Stimulated activated CD8-positive, alpha-beta memory T cell treated with anti-CD3 and anti-CD28 coated beads, Interleukin-2, amount 100 ng/mL, for 1 hour (primary cell): ENCODE results near the gene COL25A1.

Experiments used
- DNase-seq, 2 donors: peaks; one replicate each; pipeline ENCODE4 v3.0.0-alpha.2; 2020; ENCODE audit warnings: low read depth in 2 of 2

Gene COL25A1

DNA sequence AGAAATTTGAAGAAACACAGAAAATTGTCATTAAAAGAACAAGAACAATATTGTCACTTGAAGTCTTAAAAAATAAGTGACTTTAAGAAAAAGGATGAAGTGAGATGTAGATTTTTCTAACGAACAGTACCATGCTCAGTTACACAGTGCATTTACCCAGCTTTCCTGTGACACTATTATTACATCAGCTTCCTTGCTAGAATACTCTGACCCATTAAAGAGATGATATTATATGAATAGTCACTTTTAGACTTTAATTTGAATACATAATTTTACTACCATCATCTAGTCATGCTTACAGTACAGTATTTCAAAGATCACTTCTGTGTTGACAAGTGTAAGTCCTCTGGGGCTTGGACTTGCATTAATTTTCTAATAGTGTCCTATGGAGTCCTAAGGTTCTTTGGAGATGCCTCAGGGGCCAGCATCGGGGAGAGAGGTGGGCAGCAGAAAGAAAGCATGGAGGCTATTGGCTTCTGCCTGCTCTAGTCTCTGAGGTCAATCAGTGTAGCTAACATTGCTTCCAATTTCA is 10.7 kb downstream of the COL25A1 start:
- DNase-seq, result no peak

DNA sequence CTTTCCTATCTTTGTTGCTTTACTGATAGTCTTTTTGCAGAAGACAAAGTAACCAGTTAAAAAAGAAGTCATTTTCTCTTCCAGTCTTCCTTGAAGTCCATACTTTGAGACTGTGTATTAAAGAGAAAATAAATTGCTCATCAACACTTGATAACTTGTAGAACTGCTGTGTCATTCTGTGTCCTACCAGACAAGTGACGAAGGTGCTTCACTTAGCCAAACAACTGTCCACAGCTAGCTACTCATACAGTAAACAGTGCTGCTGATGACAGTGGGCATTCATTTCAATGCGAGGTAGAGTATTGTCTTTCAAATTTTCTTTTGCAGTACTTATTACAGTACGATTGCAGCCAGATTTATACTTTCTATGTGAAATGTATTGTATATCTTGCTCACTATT is 11.5 kb downstream of the COL25A1 start:
- no peak for DNase-seq

DNA sequence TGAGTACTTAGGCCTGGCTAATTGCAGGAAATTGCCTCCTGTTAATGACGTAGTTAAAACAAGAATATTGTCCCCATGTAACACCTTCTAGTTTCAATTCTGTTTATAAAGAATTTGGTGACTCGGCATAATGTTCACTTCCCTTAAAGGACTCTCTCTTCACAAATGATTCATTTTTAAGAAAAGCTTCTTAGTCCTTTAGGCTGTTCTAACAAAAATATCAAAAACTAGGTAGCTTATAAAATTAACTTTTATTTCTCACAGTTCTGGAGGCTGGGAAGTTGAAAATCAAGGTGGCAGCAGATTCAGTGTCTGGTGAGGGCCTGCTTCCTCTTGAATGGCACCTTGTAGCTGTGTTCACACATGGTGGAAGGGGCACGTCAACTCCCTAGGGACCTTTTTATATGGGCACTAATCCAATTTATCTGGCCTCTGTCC is 23.8 kb downstream of the COL25A1 start:
- no peak for DNase-seq

DNA sequence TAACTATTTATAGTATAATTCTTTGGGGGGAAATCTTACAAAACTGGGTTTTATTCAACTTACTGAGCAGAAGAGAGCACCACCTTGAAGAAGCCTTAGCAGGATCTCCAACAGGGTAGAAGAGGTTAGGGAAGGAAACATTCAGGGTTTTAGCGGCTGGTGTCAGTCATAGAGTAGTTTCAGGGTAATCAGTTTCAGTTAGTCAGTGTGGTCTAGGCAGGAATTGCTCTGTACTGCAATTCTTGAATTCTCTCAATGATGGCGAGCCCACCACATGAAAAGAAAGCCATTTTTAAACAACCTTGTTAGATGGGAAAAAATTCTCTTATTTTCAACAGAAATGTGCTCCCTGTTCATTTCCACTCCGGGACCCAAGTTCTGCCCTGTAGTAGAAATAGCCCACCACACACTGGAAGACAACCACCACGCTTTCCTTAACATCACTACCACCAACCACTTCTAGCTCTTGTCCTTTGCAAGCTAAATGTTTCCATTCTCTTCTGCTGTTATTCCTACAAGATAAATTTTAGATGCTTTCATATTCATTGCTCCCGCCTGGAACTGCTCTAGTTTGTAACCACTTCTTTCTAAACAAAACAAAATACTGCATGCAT is 25.9 kb downstream of the COL25A1 start:
- no peak for DNase-seq

DNA sequence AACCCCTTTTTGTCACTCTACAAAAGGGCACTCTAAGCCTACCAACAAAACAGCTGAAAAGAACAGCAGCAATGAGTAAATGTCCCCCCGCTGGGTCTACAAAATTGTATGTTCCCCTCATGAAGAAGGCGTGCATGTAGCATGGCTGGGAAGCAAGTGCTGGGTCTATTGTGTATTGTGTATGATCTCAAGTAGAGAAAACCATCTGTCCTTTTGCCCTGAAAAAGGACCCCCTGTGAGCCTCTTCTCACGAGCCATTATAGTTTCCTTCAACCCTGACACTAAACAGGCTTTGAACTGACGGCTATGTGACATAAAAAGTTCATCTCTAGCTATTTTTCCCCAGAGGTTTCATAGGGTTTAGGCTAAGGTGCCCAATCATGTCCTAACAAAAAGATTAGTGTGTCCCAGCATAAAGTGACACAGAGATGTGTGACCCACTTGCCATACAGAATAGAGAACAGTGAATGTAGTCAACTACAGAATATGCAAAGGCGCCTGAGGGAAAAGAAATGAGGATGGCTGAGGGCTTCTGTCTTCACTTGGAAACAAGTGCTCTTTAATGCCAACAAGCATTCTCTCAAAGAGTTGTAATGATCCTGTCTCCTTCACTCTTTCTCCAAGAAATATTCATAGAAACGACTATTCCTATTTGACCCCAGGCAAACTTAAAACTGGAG is 27.3 kb downstream of the COL25A1 start:
- DNase-seq, result no peak

DNA sequence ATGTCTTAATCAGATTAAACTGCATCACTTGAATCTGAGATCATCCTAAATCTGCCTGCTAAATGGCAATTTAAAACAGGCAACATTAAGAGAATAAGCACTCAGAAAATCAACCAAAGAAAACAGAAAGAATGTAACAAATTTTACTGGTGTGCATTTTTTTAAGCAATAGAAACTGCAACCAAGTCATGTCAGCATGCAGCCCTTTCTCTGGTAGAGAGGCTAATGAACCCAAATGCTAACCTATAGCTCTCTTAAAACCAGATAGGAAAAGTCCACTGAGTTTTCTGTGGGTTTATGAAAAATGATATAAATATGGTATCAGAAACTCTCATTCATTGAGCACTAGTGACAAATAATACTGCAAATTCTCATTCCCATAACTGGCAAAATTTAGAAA is 35.6 kb downstream of the COL25A1 start:
- no peak for DNase-seq

DNA sequence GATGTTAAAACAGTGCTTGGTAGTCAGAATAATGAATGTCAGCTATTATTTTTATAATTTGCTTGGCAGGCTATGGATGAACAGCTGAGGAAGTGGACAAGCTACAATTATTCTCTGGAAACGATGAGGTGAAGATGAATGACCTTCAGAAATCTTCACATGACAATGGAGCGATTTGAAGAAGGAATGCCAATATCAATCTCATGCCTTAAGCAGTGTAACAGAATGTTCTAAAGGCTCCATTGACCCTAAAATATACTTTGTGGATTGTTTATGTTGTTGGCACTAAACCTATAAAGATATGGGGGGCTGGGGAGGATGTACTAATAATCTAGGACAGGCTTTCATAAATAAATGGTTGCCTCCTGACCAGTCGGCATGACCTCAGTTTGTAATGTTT is 36.2 kb downstream of the COL25A1 start:
- no peak for DNase-seq

DNA sequence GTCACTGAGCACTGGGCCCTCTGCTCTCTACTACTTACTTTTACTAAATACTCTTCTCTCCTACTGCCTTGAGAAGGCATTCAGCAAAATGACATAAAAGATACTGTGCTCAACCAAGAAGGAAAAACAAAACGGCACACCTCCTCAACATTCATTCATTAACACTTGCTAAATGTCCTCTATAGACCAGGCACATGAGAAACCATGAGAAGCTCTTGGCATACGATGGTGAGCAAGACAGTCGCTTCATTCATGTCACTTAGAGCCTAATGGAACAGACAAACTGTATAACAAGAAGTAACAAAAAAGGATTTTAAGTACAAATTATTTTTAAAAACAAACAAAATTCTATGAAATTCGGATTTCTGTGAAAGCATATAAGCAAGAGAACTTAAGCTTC is 38.7 kb downstream of the COL25A1 start:
- DNase-seq, result no peak

DNA sequence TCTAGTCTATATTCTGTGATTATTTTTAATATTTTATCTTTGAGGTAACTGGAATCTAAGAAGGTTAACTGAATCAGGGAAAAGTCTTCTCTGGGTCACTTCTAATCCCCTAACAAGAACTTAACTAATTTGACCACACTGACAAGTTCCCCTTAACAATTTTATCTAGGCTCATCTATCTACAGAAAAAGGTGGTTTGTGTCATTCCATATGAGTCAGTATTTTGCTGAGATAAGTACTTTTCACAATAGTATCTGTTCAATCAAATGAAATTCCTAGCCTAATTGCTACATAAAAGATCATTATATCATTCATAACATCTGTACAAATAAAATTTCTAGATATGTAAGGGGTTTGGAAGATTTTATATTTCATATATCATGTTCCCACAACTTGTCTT is 45.6 kb downstream of the COL25A1 start:
- DNase-seq, result no peak

DNA sequence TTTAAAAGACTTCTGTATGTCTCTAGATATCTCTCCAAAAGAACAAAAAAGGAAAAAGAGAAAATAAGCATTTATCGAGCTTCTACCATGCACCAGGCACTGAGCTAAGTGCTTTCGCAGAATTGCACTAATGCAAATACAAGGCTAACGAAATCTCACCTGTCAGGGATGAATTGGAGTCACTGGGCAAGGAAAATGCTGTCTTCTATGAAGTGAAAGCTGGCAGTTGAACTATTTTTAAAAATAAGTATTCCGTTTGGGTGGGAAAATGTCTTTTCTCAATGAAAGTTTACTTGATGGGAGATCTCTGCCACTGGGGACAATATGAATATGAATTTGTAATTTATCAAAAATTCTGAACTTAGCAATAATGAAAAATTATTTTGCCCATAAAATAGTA is 47.6 kb downstream of the COL25A1 start:
- no peak for DNase-seq

DNA sequence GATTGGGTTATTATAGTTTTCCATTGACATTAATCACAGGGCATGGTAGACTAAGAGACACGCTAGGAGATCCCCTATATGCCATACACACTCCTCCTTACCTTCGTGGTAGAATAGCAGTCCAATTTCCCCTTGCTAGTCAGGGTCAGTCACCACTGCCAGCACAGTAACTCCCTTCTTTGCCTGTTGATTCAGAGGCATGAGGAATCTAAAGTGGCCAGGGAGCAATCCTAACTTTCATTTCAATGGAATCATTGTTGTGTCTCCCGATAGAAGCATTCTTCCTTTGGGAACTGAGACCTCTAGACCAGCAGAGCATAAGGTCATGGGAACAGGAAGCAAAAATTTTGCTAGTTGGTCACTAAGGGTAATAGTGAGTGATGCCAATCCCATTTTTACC is 51.1 kb downstream of the COL25A1 start:
- DNase-seq, result no peak

DNA sequence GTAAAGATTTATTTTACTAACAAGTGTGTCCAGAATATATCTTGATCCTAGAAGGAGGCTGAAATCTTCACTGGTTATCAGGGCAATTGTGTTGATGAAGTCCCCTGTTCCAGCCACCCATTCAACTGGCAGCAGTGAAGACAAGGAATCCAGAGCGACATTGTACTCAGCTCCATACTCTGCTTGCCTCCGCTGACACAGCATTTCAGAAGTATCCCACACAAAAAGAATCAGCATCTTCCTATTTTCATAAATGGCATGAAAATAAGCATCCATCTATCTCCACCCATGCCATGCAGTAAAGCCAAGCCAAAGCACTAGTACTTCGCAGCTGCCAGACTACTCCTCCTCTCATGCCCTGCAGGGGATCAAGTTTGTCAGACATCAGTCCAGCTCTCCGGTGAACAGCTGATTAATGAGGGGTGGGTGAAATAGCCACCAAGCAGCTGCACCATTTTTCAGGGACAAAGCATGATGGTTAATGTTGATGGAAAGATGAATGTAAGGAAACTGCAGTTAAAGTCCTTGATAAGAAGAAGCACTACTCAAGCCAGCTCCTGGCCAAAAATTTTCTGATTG is 54.0 kb downstream of the COL25A1 start:
- no peak for DNase-seq

DNA sequence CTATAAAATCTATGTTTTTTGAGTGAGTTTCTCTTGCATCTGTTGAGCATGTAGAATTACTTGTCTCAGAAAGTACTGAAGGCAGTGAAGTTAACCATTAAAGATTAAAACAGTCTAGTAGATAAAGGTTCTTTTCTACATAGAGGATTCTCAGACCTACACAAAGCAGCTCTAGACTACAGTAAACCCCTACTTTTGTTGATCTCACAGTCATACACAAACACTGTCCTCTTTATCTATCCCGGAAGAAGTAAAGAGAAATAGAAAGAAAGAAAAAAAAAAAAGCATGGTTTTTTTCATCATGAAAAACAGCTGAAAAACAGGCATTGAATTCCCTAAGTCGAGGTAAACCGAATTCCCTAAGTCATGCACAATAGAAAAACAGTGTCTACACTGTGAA is 58.6 kb downstream of the COL25A1 start:
- DNase-seq, result no peak

DNA sequence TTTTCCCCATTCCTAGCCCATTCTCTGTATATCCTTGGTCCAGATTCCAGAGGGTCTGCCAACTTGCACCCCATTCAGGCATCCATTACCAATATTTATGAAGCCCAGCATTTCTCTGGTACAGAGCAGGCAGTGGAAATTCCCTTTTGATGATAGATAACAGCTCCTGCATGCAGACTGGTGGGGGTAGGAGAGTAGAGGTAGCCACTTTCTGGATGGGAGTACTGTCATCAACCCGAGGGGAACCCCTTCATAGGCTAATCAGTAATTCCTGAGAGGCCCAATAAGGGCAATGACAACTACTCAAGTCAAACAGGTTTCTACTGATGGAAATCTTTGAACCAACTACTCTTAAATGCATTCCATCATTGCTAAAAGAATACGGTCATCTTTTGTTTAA is 63.7 kb downstream of the COL25A1 start:
- no peak for DNase-seq

DNA sequence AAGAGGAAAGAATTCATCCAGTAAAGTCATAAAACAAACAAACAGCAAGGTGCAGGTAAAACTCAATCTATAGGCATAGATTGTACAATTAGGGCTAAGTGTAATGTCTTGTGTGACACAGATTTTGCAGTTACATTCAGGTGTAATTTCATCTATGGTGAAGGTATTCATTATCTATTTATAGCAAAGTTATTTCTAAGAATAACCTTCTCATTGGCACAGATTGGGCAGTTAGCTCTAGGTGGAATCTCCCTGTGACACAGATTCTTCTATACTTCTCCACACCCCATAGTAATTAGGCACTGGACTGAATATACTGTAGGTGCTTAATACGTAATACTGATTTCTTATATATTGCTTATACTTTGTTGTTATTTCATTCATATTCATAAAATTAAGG is 66.8 kb downstream of the COL25A1 start:
- no peak for DNase-seq

DNA sequence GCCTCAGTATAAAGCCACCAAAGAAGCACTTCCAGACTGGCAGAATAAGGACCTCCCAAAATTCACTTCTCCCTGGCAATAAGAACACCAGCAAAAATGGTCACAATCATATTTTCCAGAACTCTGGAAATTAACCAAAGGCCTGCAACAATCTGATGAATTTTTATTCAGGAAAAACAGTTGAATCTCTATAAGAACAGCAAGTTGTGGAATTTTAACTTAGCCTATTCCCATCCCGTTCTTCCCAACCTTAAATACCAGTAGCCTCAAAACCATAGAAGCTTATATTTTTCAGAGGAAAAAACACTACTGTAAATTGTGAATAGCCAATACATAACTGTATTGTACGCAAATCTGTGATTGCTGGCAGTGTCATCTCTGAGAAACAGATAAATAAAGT is 67.9 kb downstream of the COL25A1 start:
- no peak for DNase-seq

DNA sequence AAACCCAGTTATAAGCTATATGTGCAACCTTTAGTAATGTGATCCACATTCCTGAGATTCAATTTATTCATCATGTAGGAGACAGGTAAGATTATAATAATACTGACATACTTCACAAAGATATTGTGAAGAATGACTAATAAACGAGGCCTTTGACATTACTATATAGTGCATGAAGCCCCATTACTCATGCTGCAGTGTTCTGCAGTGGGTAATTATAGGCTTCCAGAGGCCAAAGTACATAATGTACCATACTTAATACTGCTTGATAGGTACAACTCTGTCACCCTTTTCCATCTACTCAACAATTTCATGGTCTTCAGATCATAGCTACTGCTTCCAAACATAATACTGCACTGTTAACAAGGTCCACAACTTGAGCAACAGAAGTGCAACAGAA is 68.9 kb downstream of the COL25A1 start:
- DNase-seq, result no peak

DNA sequence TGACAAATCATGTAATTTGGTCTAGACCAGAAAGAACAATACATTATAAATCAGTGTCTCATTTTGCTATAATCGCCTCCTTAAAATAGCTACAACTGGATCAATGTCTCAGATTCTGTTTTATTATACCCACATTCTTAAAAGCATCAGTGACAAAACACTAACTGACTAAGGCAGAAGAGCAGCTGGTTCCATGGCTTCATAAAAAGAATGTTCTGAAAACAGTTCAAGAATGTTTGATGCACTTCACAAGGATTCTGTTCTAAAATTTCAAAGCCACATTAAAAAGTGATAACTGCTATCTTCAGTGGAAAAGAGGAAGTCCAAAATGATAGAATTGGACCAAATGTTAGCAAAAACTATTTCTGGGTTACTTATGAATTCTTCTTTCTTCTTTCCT is 69.8 kb downstream of the COL25A1 start:
- DNase-seq, result no peak

DNA sequence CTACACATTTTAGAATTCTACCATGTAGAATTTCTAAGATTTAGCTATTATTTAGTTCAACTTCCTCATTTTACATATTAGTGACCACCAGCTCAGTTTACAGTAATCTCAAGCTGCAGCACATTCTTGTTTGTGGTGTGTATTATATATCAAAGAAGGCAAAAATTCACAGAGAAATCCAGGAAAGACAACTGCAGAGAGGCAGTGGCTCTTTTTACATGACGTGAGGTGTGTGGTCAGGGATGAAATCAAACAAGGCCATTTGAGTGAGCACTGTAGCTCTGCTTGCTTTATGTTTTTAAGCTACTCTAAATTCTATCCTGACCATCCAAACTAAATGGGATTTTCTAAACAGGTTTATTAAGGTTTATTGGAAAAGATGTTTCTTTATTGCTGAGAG is 71.1 kb downstream of the COL25A1 start:
- DNase-seq, result no peak

DNA sequence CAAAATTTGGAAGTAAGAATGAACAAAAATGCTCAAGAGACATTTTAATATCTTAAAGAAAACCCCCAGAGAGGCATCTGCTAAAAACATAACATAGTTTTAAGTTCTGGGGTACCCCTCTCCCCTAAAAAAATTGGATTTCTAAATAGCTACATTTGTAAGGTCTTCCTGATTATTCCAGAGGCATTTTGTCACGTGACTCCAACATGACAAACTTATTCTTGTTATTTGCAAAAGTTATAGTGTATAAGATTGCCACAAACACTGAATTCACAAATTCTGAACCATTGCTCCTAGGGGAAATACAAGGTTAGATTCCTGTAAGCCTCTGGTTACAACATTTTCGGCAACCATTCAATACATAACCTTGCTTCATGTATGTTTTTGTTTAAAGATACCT is 73.4 kb downstream of the COL25A1 start:
- no peak for DNase-seq

DNA sequence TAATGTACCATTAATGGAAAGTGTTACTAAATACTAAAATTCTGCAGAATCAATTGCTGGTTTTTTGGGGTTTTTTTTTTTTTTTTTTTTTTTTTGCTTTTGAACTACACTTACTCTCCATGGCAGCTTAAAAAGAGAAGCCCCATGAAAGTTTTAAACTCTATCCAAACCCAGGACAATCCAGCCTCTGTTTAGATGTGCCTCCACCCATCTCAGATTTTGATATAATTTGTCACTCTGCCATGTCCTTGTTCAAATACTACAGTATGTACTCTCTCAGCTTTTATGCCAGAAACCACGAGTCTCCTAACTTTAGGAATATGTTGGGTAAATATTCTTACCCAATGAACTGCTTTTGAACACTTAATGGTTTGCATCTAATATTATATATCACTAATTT is 84.2 kb downstream of the COL25A1 start:
- no peak for DNase-seq

DNA sequence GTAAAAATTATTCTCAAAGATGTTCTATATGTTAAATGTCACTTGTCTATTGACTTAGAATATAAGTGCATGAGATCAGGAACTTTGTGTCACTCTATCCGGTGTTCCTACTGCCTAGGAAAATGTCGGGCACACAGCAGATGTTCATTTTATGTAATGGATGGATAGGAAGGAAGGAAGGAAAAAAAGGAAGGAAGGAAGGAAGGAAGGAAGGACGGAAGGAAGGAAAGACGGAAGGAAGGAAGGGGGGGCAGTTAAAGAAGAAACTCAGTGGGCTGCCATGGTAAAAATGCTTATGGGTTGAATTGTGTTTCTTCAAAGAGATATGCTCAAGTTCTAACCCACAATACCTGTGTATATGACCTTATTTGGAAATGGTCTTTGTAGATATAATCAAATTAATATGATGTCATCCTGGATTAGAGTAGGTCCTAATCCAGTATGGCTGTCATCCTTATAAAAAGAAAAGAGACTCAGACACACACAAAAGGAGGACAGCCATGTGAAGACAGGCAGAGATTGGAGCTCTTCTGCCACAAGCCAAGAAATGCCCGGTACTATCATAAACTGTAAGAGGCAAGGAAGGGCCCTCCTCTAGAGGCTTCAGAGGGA is 86.3 kb downstream of the COL25A1 start:
- no peak for DNase-seq

DNA sequence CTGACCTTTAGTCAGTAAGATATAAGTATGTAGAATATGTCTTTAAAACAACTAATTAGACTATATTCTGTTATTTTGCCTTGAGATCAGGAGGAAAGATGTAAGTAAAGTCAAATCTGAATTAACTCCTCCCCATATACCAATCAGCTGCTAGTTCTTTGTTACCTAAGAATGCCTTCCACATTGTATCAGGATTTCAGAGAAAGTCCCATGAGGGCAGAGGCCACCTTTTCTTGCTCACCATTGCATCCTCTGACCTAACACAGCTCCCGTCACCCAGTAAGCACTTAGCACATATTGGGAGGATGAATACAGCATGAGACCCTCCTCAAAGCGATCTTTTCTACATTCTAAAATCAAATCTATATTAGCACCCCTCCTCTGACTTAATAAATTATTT is 87.0 kb downstream of the COL25A1 start:
- DNase-seq, result no peak
